GM12891 (cell line): ENCODE data around the gene MBNL2.

Source experiments
- DNase-seq: peaks from one replicate; pipeline ENCODE4 v3.0.0; 2011; ENCODE audit warnings: low spot score; ENCODE audit not compliant: insufficient read length
- FAIRE-seq: peaks from 2 replicates; lab custom pipeline; 2011; peaks lifted over from hg19 to GRCh38; lab: Jason Lieb, UNC
- PAX5 ChIP-seq: IDR thresholded peaks from 2 replicates; pipeline ENCODE4 v1.6.1; 2011; ENCODE audit warnings: low read length, moderate library complexity, mild to moderate bottlenecking; ENCODE audit not compliant: insufficient read depth, severe bottlenecking
- POLR2A ChIP-seq: IDR thresholded peaks from 2 replicates; pipeline ENCODE4 v1.6.1; 2011; ENCODE audit warnings: low read depth, low read length, control low read depth
- POLR2AphosphoS5 ChIP-seq: IDR thresholded peaks from 2 replicates; pipeline ENCODE4 v1.6.1; 2011; ENCODE audit warnings: low read depth, low read length, control low read depth
- POU2F2 ChIP-seq: IDR thresholded peaks from 2 replicates; pipeline ENCODE4 v1.6.1; 2011; ENCODE audit warnings: low read depth, mild to moderate bottlenecking, control low read depth, low read length, moderate library complexity
- SPI1 ChIP-seq: IDR thresholded peaks from 2 replicates; pipeline ENCODE4 v1.6.1; 2011; ENCODE audit warnings: low read depth, low read length, control low read depth
- TAF1 ChIP-seq: IDR thresholded peaks from 2 replicates; pipeline ENCODE4 v1.6.1; 2011; ENCODE audit warnings: low read depth, low read length, control low read depth

Gene MBNL2

DNA sequence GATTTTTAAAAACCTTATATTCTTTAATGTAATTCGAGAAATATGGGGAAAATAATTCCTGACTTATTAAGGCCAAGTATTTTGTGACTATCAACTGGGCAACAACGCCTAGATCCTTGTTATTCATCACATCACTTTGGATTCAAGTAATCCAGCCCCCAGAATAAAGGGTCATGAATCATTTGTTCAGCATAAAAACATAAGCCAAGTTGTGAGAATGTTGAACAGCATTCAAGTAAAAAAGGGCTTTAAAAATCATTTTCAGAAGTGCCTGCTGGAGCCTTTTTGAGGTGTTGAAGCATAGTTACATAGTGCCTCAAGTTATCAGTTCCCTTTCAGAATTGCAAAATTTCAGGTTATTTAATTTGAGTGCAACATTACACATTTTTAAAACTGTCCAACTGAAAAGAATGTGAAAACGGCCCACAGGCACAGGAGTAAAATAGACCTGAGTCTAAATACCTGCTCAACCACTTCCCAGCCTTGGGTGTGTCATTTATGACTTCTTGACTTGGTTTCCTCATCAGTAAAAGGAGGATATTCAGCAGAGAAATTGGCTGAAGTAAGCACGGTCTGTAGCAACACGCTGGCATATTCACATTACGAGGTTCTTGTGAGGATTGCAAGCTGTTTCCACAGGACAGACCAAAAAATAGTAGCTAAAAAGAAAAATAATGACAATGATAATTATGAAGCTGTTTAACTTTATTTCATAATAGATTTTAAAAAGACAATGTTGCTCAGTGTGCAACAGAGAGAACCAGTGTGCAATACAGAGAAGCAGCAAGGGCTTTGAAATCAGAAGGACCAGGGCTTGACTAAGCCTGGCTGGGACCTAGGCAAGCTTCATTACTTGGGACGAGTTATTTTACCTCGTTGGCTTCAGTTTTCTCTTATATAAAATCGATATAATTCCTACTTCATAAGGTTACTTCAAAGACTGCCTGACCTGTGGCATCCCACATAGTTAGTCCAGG, 56.6 kb downstream of the MBNL2 start:
- DNase-seq (no peak), FAIRE-seq (no peak)
- TF ChIP-seq SPI1 (no peak), PAX5 (no peak), POLR2AphosphoS5 (no peak), POLR2A (no peak), POU2F2 (no peak), TAF1 (no peak)

DNA sequence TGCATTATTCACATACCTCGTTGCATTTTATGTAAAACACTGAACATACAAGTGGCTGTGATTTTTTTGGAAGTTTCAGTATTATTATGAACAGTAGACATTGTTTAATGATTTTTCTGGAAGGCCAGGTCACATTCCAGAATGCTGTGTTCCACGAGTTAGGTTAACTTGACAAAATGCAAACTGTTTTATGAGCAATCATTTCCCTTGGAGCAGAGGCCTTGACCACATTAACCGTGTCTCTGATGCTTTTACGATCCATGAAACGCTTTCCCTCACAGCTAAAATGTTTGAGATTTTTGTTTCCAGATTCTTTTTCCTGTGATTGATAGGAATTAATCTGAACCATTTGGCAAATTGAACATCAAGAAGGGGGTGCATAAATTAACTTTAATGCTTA, 57.8 kb downstream of the MBNL2 start:
- no peak for DNase-seq
- no peak for TF ChIP-seq PAX5
- no peak for TF ChIP-seq POLR2AphosphoS5
- TF ChIP-seq TAF1 = no peak

DNA sequence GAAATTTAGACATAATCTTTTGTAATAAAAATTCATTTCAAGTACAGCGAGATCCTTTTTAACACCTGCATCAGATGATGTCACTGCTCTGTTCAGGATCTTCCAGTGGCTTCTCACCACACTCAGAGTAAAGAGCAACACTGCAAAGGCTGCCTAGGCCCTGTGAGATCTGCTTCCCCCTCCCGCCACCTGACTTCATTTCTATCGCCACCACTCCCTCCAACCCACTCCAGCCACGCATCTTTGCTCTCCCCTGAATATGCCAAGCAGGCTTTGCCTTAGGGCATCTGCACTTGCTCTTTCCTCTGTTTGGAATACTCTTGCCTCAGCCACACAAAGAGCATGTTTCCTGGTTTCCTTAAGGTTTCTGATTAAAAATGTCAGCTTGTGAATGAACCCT, 58.3 kb downstream of the MBNL2 start:
- FAIRE-seq = no peak
- no peak for TF ChIP-seq POLR2AphosphoS5
- no peak for TF ChIP-seq SPI1
- TF ChIP-seq TAF1 = no peak
- no peak for TF ChIP-seq POLR2A
- TF ChIP-seq POU2F2 = no peak
- no peak for TF ChIP-seq PAX5
- DNase-seq = no peak

More for the DNA sequence above, 57.8 kb downstream of the MBNL2 start:
- FAIRE-seq = peak; percentile 31

DNA sequence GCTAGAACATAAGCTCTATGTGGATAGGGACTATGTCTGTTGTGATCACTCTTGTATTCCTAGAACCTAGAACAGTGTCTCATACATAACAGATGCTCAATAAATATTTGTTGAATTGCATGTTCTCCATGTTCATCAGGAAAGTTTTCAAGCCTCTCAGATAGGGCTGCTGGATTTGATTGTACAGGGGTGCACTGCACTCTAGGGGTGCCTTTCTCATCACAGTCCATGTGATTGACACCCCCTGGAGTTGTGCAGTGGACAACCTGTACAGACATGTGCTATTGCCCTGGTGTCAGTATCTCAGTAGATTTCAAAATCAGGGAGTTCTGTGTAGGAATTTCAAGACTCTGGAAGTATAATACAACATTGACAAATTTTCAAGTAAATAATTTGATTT, 58.9 kb downstream of the MBNL2 start:
- FAIRE-seq = no peak

DNA sequence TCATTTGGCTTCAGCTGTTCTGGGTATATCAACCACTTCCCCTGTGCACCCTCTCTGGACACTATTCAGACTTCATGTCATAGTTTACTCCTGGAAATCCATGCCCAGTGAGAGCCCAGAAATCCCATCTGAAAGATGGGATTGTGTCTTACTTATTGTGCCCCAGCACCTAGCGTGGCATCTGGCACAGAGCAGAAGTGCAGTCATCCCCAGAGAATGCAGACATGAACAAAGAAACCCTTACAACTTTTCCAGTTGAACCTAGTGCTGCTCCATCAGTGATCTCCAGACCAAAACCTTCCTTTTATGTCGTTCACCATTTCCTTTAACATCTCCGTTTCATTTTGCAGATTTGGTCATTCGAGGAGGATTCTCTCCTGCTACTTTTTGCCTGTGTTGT, 60.6 kb downstream of the MBNL2 start:
- FAIRE-seq = no peak
- TF ChIP-seq PAX5 = no peak
- no peak for TF ChIP-seq POLR2AphosphoS5
- TF ChIP-seq POLR2A = no peak
- TF ChIP-seq TAF1 = no peak
- TF ChIP-seq POU2F2 = no peak
- TF ChIP-seq SPI1 = no peak
- no peak for DNase-seq

More for the DNA sequence above, 58.9 kb downstream of the MBNL2 start:
- TF ChIP-seq TAF1 (no peak), POLR2AphosphoS5 (no peak)
- DNase-seq = no peak

DNA sequence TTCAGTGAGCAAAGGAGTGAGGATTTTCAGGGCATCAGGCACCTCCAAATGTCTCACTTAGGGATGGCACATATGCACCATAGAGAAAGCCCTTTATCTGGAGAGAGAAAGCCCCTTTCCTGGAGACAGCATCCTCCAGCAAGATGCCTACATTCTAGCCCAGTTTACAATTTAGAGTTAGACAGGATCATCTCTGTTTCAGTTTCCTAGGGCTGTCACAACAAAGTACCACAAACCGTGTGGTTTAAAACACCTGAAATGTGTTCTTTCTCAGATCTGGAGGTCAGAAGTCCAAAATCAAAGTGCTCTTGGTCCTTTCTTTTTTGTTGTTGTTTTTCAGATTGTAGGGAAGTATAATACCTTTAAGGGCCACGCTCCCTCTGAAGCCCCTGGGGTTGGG, 61.8 kb downstream of the MBNL2 start:
- TF ChIP-seq POLR2AphosphoS5 (no peak), SPI1 (no peak), POU2F2 (no peak), POLR2A (no peak), TAF1 (no peak), PAX5 (no peak)
- FAIRE-seq = no peak

DNA sequence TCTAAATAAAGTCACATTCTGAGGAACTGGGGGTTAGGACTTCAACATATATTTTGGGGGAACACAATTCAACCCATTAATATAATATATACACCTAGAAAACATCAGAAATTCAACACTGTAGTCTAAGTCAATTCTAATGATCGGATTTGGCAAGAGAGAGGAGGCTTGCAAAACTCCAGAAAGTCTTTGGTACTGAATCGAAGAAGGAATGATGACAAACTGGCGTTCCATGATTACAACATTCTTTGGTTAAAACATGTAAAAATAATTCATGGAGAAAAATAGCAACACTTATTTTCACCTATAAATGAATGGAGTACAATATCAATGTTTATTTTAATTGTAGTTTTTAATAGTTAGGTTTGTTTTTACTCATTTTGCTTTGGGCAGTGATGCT, 62.4 kb downstream of the MBNL2 start:
- TF ChIP-seq PAX5 = no peak
- no peak for TF ChIP-seq SPI1
- no peak for TF ChIP-seq TAF1
- TF ChIP-seq POLR2AphosphoS5 = no peak
- no peak for TF ChIP-seq POU2F2
- no peak for TF ChIP-seq POLR2A
- no peak for DNase-seq
- no peak for FAIRE-seq

More for the DNA sequence above, 61.8 kb downstream of the MBNL2 start:
- no peak for DNase-seq

DNA sequence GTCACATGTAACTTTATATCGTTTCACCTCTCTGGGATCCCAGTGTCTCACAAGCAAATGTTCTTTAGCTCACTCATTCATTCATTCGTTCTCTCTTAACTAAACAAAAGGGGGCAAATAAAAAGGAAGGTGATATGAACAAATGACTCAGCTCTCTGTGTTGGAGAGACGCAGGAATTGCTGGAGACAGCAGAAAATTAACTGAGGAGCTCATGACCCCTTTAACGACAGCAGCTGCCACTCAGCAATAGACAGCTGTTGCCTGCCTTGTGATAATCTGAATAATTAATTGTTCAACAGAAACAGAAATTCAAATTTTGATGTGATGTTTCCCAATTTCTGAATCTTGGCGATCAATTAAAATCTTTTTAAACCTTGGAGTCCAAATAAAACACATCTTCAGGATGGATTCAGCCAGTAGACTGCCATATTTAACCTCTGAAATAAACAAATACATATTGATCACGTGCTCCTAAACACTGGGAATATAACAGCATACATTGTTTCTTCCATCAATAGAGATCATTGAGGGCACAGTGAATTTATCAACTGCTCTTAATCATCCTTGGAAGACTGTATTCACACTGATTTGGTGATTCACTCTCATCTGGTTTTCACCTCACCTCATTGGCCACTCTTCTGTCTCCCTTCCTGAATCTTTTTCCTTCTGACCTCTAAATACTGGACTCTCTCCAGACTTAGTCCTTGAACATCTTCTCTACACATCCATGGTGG, 63.3 kb downstream of the MBNL2 start:
- no peak for FAIRE-seq
- TF ChIP-seq SPI1 (no peak), PAX5 (no peak), POU2F2 (no peak), TAF1 (no peak), POLR2AphosphoS5 (no peak), POLR2A (no peak)
- DNase-seq = no peak

DNA sequence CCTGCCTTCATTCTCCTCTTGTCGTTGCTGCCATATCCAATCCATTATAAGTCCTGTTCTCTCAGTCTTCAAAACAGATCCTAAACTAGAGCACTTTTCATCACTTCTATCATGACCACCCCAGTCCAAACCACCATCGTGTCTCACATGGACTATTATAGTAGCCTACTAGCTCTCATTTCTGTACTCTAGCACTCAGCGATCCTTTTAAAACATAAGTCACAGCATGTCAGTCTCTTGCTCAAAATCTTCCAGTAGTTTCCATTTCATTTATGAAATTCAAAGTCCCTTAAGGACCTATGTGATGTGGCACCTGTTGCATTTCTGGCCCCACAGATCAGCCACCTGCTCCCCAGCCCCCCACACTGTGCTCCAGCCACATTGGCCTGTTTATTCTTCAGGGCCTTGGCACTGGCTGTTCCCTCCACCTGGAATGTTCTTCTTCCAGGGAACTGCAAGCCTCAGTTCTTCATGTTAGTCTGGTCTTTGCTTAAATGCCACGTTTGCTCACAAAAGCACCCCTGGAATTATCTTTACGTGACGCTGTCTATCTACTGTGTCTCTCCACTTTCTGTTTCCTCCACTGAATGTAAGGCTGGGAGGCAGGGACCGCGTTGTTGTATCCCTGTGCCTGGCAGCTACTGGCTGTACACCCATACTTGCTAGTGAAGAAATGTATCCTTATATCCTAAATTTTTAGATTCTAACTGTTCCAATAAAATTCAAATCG, 64.3 kb downstream of the MBNL2 start:
- no peak for FAIRE-seq
- DNase-seq = no peak
- TF ChIP-seq POU2F2 = no peak
- no peak for TF ChIP-seq POLR2AphosphoS5
- TF ChIP-seq SPI1 = no peak
- no peak for TF ChIP-seq TAF1
- no peak for TF ChIP-seq PAX5
- TF ChIP-seq POLR2A = no peak
